Activated naive CD4-positive, alpha-beta T cell treated with anti-CD3 and anti-CD28 coated beads, Interleukin-2, amount 50 U/mL, for 72 hours (primary cell): ENCODE measurements around the gene MYO5B. TPM values are rescaled to one million over a fixed set of nuclear protein-coding genes. Genes with fewer than 3 reads are reported as not detected.

Source experiments
- ATAC-seq, 2 donors: fragments of 150-1000 bp; cut with Tn5 transposase; 2 replicates each; pipeline ENCODE4 v1.10.0; 2021; ENCODE audit warnings: mild to moderate bottlenecking in 2 of 2, moderate library complexity in 2 of 2
- DNase-seq, 2 donors: peaks; one replicate each; pipeline ENCODE4 v3.0.0; 2021 to 2022; ENCODE audit warnings: low spot score in 2 of 2
- H3K27ac Mint-ChIP-seq, 2 donors: one replicate each; pipeline ENCODE4 v1.8.0; 2022; ENCODE audit warnings: mild to moderate bottlenecking in 2 of 2, mixed read lengths in 2 of 2
- H3K36me3 Mint-ChIP-seq, 2 donors: one replicate each; pipeline ENCODE4 v1.8.0; 2022; ENCODE audit warnings: mixed read lengths in 2 of 2
- H3K9me3 Mint-ChIP-seq, 2 donors: one replicate each; pipeline ENCODE4 v1.8.0; 2022; ENCODE audit warnings: mixed read lengths in 2 of 2
- total RNA-seq, 2 donors: library from RNA; stranded (reverse); gene quantifications; one replicate each; pipeline ENCODE4 v1.2.3, GENCODE V29; 2022

The MYO5B gene
- total RNA-seq, 2 donors from 2014 or later, result 0.27 to 0.41 TPM

GRCh38 chr18:49924293-49924983 lies 270.5 kb downstream of the MYO5B start:
- no peak for DNase-seq
- Mint-ChIP-seq H3K36me3 (peaks cover 0 to 19% of the 10 kb centered on the region in 2 donors), H3K27ac (no peak overlapping the region), H3K9me3 (peaks cover 0 to 4% of the 10 kb centered on the region in 2 donors)
- no peak for ATAC-seq

GRCh38 chr18:49922228-49922627 lies 272.7 kb downstream of the MYO5B start:
- DNase-seq, result no peak
- peak in 1 of 2 donors; percentile 69 for ATAC-seq
- Mint-ChIP-seq H3K27ac (no peak overlapping the region), H3K36me3 (peaks cover 0 to 19% of the 10 kb centered on the region in 2 donors), H3K9me3 (peaks cover 0 to 4% of the 10 kb centered on the region in 2 donors)

- Mint-ChIP-seq H3K9me3 (peaks cover 0 to 4% of the 10 kb centered on the region in 2 donors), H3K36me3 (peaks cover 0 to 11% of the 10 kb centered on the region in 2 donors), H3K27ac (no peak overlapping the region)
- no peak for ATAC-seq
- DNase-seq, result no peak
These were observed 273.5 kb downstream of the MYO5B start for GRCh38 chr18:49921318-49921985.

GRCh38 chr18:49920731-49921130 lies 274.2 kb downstream of the MYO5B start:
- DNase-seq (no peak), ATAC-seq (no peak)
- no peak overlapping the region for H3K27ac Mint-ChIP-seq
- peaks cover 0 to 4% of the 10 kb centered on the region in 2 donors for H3K9me3 Mint-ChIP-seq
- peaks cover 0 to 7% of the 10 kb centered on the region in 2 donors for H3K36me3 Mint-ChIP-seq

GRCh38 chr18:49917742-49918141 lies 277.2 kb downstream of the MYO5B start:
- Mint-ChIP-seq H3K27ac (no peak overlapping the region), H3K36me3 (no peaks in the 10 kb centered on the region), H3K9me3 (peaks cover 0 to 5% of the 10 kb centered on the region in 2 donors)
- no peak for ATAC-seq
- no peak for DNase-seq

GRCh38 chr18:49915352-49915751 lies 279.6 kb downstream of the MYO5B start:
- DNase-seq, result no peak
- ATAC-seq, result no peak
- H3K9me3 Mint-ChIP-seq, result peaks cover 0 to 5% of the 10 kb centered on the region in 2 donors
- H3K27ac Mint-ChIP-seq, result no peak overlapping the region
- no peaks in the 10 kb centered on the region for H3K36me3 Mint-ChIP-seq

GRCh38 chr18:49913221-49913620 lies 281.7 kb downstream of the MYO5B start:
- DNase-seq, result no peak
- peak overlapping the region in 1 of 2 donors; percentile 45 for H3K27ac Mint-ChIP-seq
- no peak for ATAC-seq
- H3K36me3 Mint-ChIP-seq, result no peaks in the 10 kb centered on the region
- H3K9me3 Mint-ChIP-seq, result peaks cover 0 to 5% of the 10 kb centered on the region in 2 donors

- no peak for DNase-seq
- no peak for ATAC-seq
- Mint-ChIP-seq H3K36me3 (no peaks in the 10 kb centered on the region), H3K27ac (no peak overlapping the region), H3K9me3 (peaks cover 0 to 5% of the 10 kb centered on the region in 2 donors)
These were observed 283.5 kb downstream of the MYO5B start for GRCh38 chr18:49911427-49911826.

GRCh38 chr18:49910986-49911385 lies 284.0 kb downstream of the MYO5B start:
- Mint-ChIP-seq H3K36me3 (no peaks in the 10 kb centered on the region), H3K9me3 (peaks cover 0 to 5% of the 10 kb centered on the region in 2 donors), H3K27ac (no peak overlapping the region)
- ATAC-seq (no peak), DNase-seq (no peak)

- no peak for ATAC-seq
- Mint-ChIP-seq H3K36me3 (no peaks in the 10 kb centered on the region), H3K9me3 (peaks cover 0 to 5% of the 10 kb centered on the region in 2 donors), H3K27ac (no peak overlapping the region)
- DNase-seq, result no peak
These were observed 284.9 kb downstream of the MYO5B start for GRCh38 chr18:49910019-49910418.

- Mint-ChIP-seq H3K36me3 (no peaks in the 10 kb centered on the region), H3K9me3 (no peaks in the 10 kb centered on the region), H3K27ac (no peak overlapping the region)
- ATAC-seq (no peak), DNase-seq (no peak)
These were observed 287.5 kb downstream of the MYO5B start for GRCh38 chr18:49907346-49907929.

- H3K9me3 Mint-ChIP-seq, result no peaks in the 10 kb centered on the region
- no peak overlapping the region for H3K27ac Mint-ChIP-seq
- no peak for DNase-seq
- ATAC-seq, result no peak
- H3K36me3 Mint-ChIP-seq, result no peaks in the 10 kb centered on the region
These were observed 289.2 kb downstream of the MYO5B start for GRCh38 chr18:49905771-49906170.

GRCh38 chr18:49904871-49905555 lies 289.9 kb downstream of the MYO5B start:
- H3K27ac Mint-ChIP-seq, result no peak overlapping the region
- H3K36me3 Mint-ChIP-seq, result no peaks in the 10 kb centered on the region
- H3K9me3 Mint-ChIP-seq, result no peaks in the 10 kb centered on the region
- no peak for DNase-seq
- peak in 1 of 2 donors; percentile 16 for ATAC-seq

GRCh38 chr18:49901862-49902340 lies 293.0 kb downstream of the MYO5B start:
- no peak overlapping the region for H3K27ac Mint-ChIP-seq
- H3K9me3 Mint-ChIP-seq, result no peaks in the 10 kb centered on the region
- DNase-seq (no peak), ATAC-seq (no peak)
- no peaks in the 10 kb centered on the region for H3K36me3 Mint-ChIP-seq

GRCh38 chr18:49899657-49900330 lies 295.2 kb downstream of the MYO5B start:
- Mint-ChIP-seq H3K9me3 (no peaks in the 10 kb centered on the region), H3K27ac (no peak overlapping the region), H3K36me3 (no peaks in the 10 kb centered on the region)
- DNase-seq (no peak), ATAC-seq (no peak)

GRCh38 chr18:49898421-49898820 lies 296.5 kb downstream of the MYO5B start:
- no peak overlapping the region for H3K27ac Mint-ChIP-seq
- H3K36me3 Mint-ChIP-seq, result no peaks in the 10 kb centered on the region
- ATAC-seq (peak in 1 of 2 donors; percentile 40), DNase-seq (peak in 1 of 2 donors; percentile 68)
- no peaks in the 10 kb centered on the region for H3K9me3 Mint-ChIP-seq
